Cardiac septum (tissue), 1 donor: ENCODE measurements around the gene CIT. TPM values are rescaled to one million over a fixed set of nuclear protein-coding genes. Genes with fewer than 3 reads are reported as not detected.

ENCODE experiments used
- DNase-seq: peaks from one replicate; pipeline ENCODE4 v3.0.0-alpha.2; 2020; ENCODE audit warnings: low spot score
- intact Hi-C: fragments of 100-400 bp; cut with DNase I; formaldehyde crosslinking; loops from one replicate; pipeline ENCODE4 v1.14.0; 2022
- total RNA-seq: library from RNA; stranded (reverse); fragmentation: NEBNext Ultra II Directional; extraction: Animal tissue kit (Norgen Biotek cat#: 25700); gene quantifications from one replicate; pipeline ENCODE4 v1.2.1, GENCODE V29; 2021
- donor health status: DM: no; HTN: no; CAD: no.

Gene CIT
- total RNA-seq, 1 donor from 2014 or later, result 0.86 TPM

GRCh38 chr12:119685375-119685774, 191.7 kb downstream of the CIT start:
- intact Hi-C loops, result no loop called here
- DNase-seq, result no peak

GRCh38 chr12:119684711-119685369, 192.3 kb downstream of the CIT start:
- intact Hi-C loops, result no loop called here
- DNase-seq, result no peak

GRCh38 chr12:119683816-119684215, 193.3 kb downstream of the CIT start:
- no peak for DNase-seq
- intact Hi-C loops, result no loop called here

- intact Hi-C loops, result no loop called here
- DNase-seq, result no peak
Measured at GRCh38 chr12:119683413-119683812, 193.7 kb downstream of the CIT start.

- DNase-seq, result no peak
Measured at GRCh38 chr12:119682639-119683252, 194.4 kb downstream of the CIT start.

GRCh38 chr12:119681728-119682638, 195.1 kb downstream of the CIT start:
- intact Hi-C loops, result no loop called here
- no peak for DNase-seq

More at GRCh38 chr12:119682639-119683252, 194.4 kb downstream of the CIT start:
- intact Hi-C loops, result no loop called here

GRCh38 chr12:119681111-119681510, 196.0 kb downstream of the CIT start:
- DNase-seq, result no peak
- intact Hi-C loops, result no loop called here

GRCh38 chr12:119679490-119679889, 197.6 kb downstream of the CIT start:
- intact Hi-C loops, result no loop called here
- DNase-seq, result no peak

GRCh38 chr12:119679081-119679480, 198.0 kb downstream of the CIT start:
- intact Hi-C loops, result no loop called here
- DNase-seq, result no peak

GRCh38 chr12:119678459-119678858, 198.7 kb downstream of the CIT start:
- intact Hi-C loops, result no loop called here
- no peak for DNase-seq

GRCh38 chr12:119676573-119676972, 200.5 kb downstream of the CIT start:
- intact Hi-C loops, result no loop called here
- DNase-seq, result no peak

- DNase-seq, result no peak
- intact Hi-C loops, result no loop called here
Measured at GRCh38 chr12:119676022-119676421, 201.1 kb downstream of the CIT start.

GRCh38 chr12:119674560-119674959, 202.6 kb downstream of the CIT start:
- no peak for DNase-seq
- intact Hi-C loops, result no loop called here

- intact Hi-C loops, result loop anchor here (2.0 kb wide), 1 partner anchor 19 kb away; no protein-coding TSS in a partner anchor
- no peak for DNase-seq
Measured at GRCh38 chr12:119673634-119674033, 203.5 kb downstream of the CIT start.

GRCh38 chr12:119672194-119672593, 204.9 kb downstream of the CIT start:
- intact Hi-C loops, result loop anchor here (2.0 kb wide), 1 partner anchor 21 kb away; no protein-coding TSS in a partner anchor

GRCh38 chr12:119671070-119671469, 206.1 kb downstream of the CIT start:
- intact Hi-C loops, result no loop called here
- DNase-seq, result no peak

More at GRCh38 chr12:119672194-119672593, 204.9 kb downstream of the CIT start:
- no peak for DNase-seq

- no peak for DNase-seq
- intact Hi-C loops, result loop anchor here (5.0 kb wide), 1 partner anchor 112 kb away; no protein-coding TSS in a partner anchor
Measured at GRCh38 chr12:119669744-119670472, 207.2 kb downstream of the CIT start.

GRCh38 chr12:119668324-119668841, 208.7 kb downstream of the CIT start:
- no peak for DNase-seq
- intact Hi-C loops, result loop anchor here (5.0 kb wide), 1 partner anchor 114 kb away; no protein-coding TSS in a partner anchor
